Esophagus muscularis mucosa (tissue), 4 donors: ENCODE measurements around the gene JTB. TPM values are rescaled to one million over a fixed set of nuclear protein-coding genes. Genes with fewer than 3 reads are reported as not detected.

Experiments used
- DNase-seq: peaks from one replicate; pipeline ENCODE4 v3.0.0-alpha.2; 2017; ENCODE audit errors: extremely low spot score
- H3K27ac ChIP-seq, 4 donors: fragments of 200-600 bp; sonication (generic); replicated peaks in 1 of 4; 1 replicate in 3 of 4; 2 replicates in 1 of 4; pipeline ENCODE4 v1.5.1; 2016 to 2019; ENCODE audit warnings: mild to moderate bottlenecking in 1 of 4
- H3K27me3 ChIP-seq, 4 donors: fragments of 200-600 bp; sonication (generic); one replicate each; pipeline versions ENCODE4 v1.5.1 to v1.6.0; 2016 to 2019
- H3K36me3 ChIP-seq, 4 donors: fragments of 200-600 bp; sonication (generic); one replicate each; pipeline ENCODE4 v1.5.1; 2016 to 2019
- H3K4me1 ChIP-seq, 4 donors: fragments of 200-600 bp; sonication (generic); one replicate each; pipeline ENCODE4 v1.5.1; 2016 to 2019
- H3K4me3 ChIP-seq, 4 donors: fragments of 200-600 bp; sonication (generic); 1 replicate in 2 of 4; 2 replicates in 2 of 4; pipeline ENCODE4 v1.5.1; 2016 to 2019; ENCODE audit warnings: mild to moderate bottlenecking in 4 of 4, moderate library complexity in 1 of 4
- H3K9me3 ChIP-seq, 4 donors: fragments of 200-600 bp; sonication (generic); 1 replicate in 3 of 4; 2 replicates in 1 of 4; pipeline ENCODE4 v1.5.1; 2016 to 2019
- CTCF ChIP-seq, 3 experiments: fragments of 200-600 bp in 2 of 3; fragments of 450-650 bp in 1 of 3; sonication (generic) in 2 of 3; IDR thresholded peaks; one replicate each; pipeline ENCODE4 v1.5.1; 2017 to 2019; ENCODE audit warnings: antibody characterized with exemption in 3 of 3, mild to moderate bottlenecking in 2 of 3, moderate library complexity in 1 of 3
- EP300 ChIP-seq: sonication (generic); formaldehyde crosslinking; IDR thresholded peaks from one replicate; pipeline ENCODE4 v1.6.1; 2017; ENCODE audit warnings: antibody characterized with exemption
- POLR2A ChIP-seq: fragments of 450-650 bp; IDR thresholded peaks from one replicate; pipeline ENCODE4 v1.6.1; 2017; ENCODE audit warnings: antibody characterized with exemption, moderate library complexity, mild to moderate bottlenecking, low read depth
- POLR2AphosphoS5 ChIP-seq, 2 donors: sonication (generic); formaldehyde crosslinking; IDR thresholded peaks; one replicate each; pipeline ENCODE4 v1.6.1; 2017; ENCODE audit warnings: antibody characterized with exemption in 2 of 2
- WGBS: methylation state at CpG from one replicate; pipeline ENCODE4 v1.1.5; 2018; 5-methylcytosine and 5-hydroxymethylcytosine counted together
- intact Hi-C: fragments of 100-400 bp; cut with DNase I; formaldehyde crosslinking; loops from one replicate; pipeline ENCODE4 v1.15.1; 2023
- total RNA-seq, 4 donors: library from RNA; depleted of rRNA; stranded (reverse); fragments of >200 nt; gene quantifications; one replicate each; pipeline versions ENCODE4 v1.1.0 to v1.2.1, GENCODE V29; 2016

The JTB gene
- total RNA-seq, 4 donors from 2014 or later, result 175 to 238 (median 216) TPM

DNA sequence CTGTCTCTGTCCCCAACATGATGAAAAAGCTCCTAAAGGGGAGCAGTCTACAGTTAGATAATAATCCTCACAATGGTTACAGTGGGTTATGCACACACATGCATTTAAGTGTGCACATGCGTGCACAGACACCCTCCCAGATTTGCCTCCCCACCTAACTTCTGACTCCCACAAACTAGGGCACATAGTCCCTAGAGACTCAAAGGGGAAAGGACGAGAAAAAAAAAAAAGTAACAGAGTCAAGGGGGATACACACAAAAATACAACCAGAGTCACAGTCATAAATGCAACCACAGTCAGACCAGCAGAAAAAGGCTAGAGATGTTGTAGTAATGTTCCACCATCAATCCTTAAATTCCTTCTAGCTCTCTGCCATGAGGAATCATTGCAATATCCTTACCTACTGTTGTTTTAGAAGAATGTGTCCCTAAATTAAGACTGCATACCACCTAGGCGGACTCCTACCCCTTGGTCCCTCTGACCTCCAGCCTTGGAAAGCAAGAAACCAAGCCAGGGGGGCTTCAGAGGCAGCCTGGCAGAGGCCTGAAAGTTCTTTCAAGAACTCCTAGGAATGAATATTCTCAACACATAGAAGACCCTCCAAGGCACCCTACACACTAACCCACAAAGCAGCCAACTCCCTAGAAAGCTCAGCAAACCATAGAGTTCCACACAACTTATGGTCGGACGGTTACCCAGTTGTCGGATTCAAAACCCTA, 20.3 kb downstream of the JTB start:
- H3K36me3 ChIP-seq, result peaks cover 15 to 49% (median 46%) of the 10 kb centered on the region in 4 donors

GRCh38 chr1:153954826-153955225, 22.6 kb downstream of the JTB start:
- WGBS, result 93% methylated on average over 10 of the region's 10 CpGs

More for the DNA sequence above, 20.3 kb downstream of the JTB start:
- 27% methylated on average over 6 of the region's 6 CpGs for WGBS
- intact Hi-C loops, result no loop called here
- H3K27me3 ChIP-seq, result no peaks in the 10 kb centered on the region
- peak overlapping the region; percentile 91 to 96 (median 95) for H3K27ac ChIP-seq
- TF ChIP-seq CTCF (IDR thresholded peaks at IDR 0.05), result no peak
- no peak for TF ChIP-seq POLR2AphosphoS5 (IDR thresholded peaks at IDR 0.05)
- no peak for TF ChIP-seq POLR2A
- TF ChIP-seq EP300, result no peak
- no peak for DNase-seq
- no peaks in the 10 kb centered on the region for H3K9me3 ChIP-seq
- H3K4me3 ChIP-seq, result peak overlapping the region; percentile 80 to 95 (median 91)
- H3K4me1 ChIP-seq, result peaks cover 49 to 78% (median 65%) of the 10 kb centered on the region in 4 donors

GRCh38 chr1:153953859-153954365, 23.6 kb downstream of the JTB start:
- Histone ChIP-seq H3K4me1 (peaks cover 24 to 50% (median 43%) of the 10 kb centered on the region in 4 donors), H3K27ac (no peak overlapping the region), H3K36me3 (peaks cover 44 to 60% (median 60%) of the 10 kb centered on the region in 4 donors), H3K27me3 (no peaks in the 10 kb centered on the region), H3K4me3 (no peak overlapping the region), H3K9me3 (no peaks in the 10 kb centered on the region)
- intact Hi-C loops, result no loop called here
- no peak for DNase-seq
- 78% methylated on average over 4 of the region's 4 CpGs for WGBS
- TF ChIP-seq EP300 (no peak), POLR2A (no peak), CTCF (IDR thresholded peaks at IDR 0.05) (no peak), POLR2AphosphoS5 (IDR thresholded peaks at IDR 0.05) (no peak)

More at GRCh38 chr1:153954826-153955225, 22.6 kb downstream of the JTB start:
- no peak overlapping the region for H3K27ac ChIP-seq
- no peak for DNase-seq
- H3K4me1 ChIP-seq, result peaks cover 33 to 59% (median 51%) of the 10 kb centered on the region in 4 donors
- TF ChIP-seq POLR2A (no peak), CTCF (IDR thresholded peaks at IDR 0.05) (no peak), EP300 (no peak), POLR2AphosphoS5 (IDR thresholded peaks at IDR 0.05) (no peak)
- no peaks in the 10 kb centered on the region for H3K27me3 ChIP-seq
- intact Hi-C loops, result no loop called here
- no peak overlapping the region for H3K4me3 ChIP-seq
- no peaks in the 10 kb centered on the region for H3K9me3 ChIP-seq
- H3K36me3 ChIP-seq, result peaks cover 38 to 56% (median 54%) of the 10 kb centered on the region in 4 donors

DNA sequence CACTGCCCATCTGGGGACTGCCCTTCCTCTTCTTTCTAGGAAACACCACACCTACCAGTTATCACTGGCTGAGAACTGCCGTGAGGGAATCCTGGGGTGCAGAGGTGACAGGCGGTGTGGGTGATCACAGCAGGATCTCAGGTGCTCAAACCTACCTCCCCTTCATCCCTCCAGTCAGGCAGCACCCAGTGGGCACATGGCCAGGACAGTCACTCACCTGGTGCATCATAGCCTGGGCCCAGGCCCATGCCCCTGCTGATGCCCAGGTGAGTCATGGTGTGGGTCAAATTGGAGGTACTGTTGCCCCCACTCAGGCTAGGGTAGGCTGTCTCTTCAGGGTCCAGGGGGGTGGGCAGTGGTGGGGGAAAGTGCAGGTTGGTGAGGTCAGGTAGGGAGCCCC, 25.7 kb downstream of the JTB start:
- no peak overlapping the region for H3K27ac ChIP-seq
- H3K4me1 ChIP-seq, result peaks cover 16 to 45% (median 37%) of the 10 kb centered on the region in 4 donors
- H3K4me3 ChIP-seq, result no peak overlapping the region
- H3K9me3 ChIP-seq, result no peaks in the 10 kb centered on the region
- TF ChIP-seq POLR2A (no peak), POLR2AphosphoS5 (IDR thresholded peaks at IDR 0.05) (no peak), CTCF (IDR thresholded peaks at IDR 0.05) (no peak), EP300 (no peak)
- H3K27me3 ChIP-seq, result no peaks in the 10 kb centered on the region
- H3K36me3 ChIP-seq, result peaks cover 57 to 81% (median 79%) of the 10 kb centered on the region in 4 donors
- intact Hi-C loops, result no loop called here
- WGBS, result 92% methylated on average over 2 of the region's 2 CpGs
- DNase-seq, result no peak
